GM23338 (cell line): Measurements from ENCODE around the gene SPATA33.

Experiments used
- EZH2 ChIP-seq: fragments of 200-600 bp; sonication (generic); IDR thresholded peaks from one replicate; pipeline ENCODE4 v1.8.0; 2017; ENCODE audit warnings: antibody characterized with exemption, mild to moderate bottlenecking, low read depth; ENCODE audit not compliant: unreplicated experiment
- EZH2phosphoT487 ChIP-seq: fragments of 200-600 bp; sonication (generic); IDR thresholded peaks from one replicate; pipeline ENCODE4 v1.8.1; 2018; ENCODE audit warnings: antibody characterized with exemption; ENCODE audit not compliant: unreplicated experiment
- TF ChIP-seq, protein P1 (sequence below), 2 experiments: fragments of 200-600 bp in 1 of 2; sonication (generic) in 1 of 2; conservative IDR thresholded peaks; 2 replicates each; pipeline versions ENCODE4 v1.5.1 to v1.6.1; 2016 to 2017; ENCODE audit warnings: antibody characterized with exemption in 2 of 2, low read depth in 2 of 2, mild to moderate bottlenecking in 2 of 2, moderate library complexity in 1 of 2

DNA sequence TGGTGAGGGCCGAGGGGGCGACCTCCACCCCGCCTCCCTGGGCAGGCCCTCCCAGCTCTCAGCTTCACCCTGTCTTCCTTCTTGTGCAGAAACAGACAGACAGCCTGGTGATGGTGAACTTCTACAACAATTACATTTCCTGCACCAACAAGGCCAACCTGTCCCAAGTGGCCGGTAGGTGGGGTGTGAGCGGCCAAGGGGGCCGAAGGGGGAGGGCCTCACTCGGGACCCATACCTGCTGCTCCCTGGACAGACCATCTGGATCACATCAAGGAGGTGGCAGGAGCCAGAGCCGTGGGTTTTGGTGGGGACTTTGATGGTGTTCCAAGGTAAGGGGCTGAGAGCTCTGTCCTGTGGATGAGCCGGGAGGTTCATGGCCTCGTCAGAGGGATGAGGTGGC lies 20.3 kb upstream of the SPATA33 start:
- TF ChIP-seq, protein P1, sequence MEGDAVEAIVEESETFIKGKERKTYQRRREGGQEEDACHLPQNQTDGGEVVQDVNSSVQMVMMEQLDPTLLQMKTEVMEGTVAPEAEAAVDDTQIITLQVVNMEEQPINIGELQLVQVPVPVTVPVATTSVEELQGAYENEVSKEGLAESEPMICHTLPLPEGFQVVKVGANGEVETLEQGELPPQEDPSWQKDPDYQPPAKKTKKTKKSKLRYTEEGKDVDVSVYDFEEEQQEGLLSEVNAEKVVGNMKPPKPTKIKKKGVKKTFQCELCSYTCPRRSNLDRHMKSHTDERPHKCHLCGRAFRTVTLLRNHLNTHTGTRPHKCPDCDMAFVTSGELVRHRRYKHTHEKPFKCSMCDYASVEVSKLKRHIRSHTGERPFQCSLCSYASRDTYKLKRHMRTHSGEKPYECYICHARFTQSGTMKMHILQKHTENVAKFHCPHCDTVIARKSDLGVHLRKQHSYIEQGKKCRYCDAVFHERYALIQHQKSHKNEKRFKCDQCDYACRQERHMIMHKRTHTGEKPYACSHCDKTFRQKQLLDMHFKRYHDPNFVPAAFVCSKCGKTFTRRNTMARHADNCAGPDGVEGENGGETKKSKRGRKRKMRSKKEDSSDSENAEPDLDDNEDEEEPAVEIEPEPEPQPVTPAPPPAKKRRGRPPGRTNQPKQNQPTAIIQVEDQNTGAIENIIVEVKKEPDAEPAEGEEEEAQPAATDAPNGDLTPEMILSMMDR (conservative IDR thresholded peaks at IDR 0.05; ENCODE audit: low read depth in 2 of 2) = no peak
- TF ChIP-seq EZH2phosphoT487 (no peak), EZH2 (no peak)
